Eye (tissue), 1 donor: ENCODE results near the gene CUX1.
"Not testable (repeated sequence)": the region's sequence is repeated elsewhere in the genome, so short reads cannot be mapped to it uniquely, and the experiment has no call there.

Source experiments
- DNase-seq: peaks from one replicate; pipeline ENCODE4 v3.0.0-alpha.2; 2015

The CUX1 gene

GRCh38 chr7:102024005-102024768 is 206.8 kb downstream of the CUX1 start:
- no peak for DNase-seq

GRCh38 chr7:102024769-102025391 is 207.5 kb downstream of the CUX1 start:
- no peak for DNase-seq

GRCh38 chr7:102025777-102026176 is 208.4 kb downstream of the CUX1 start:
- not testable (repeated sequence) for DNase-seq

GRCh38 chr7:102028206-102028826 is 210.9 kb downstream of the CUX1 start:
- no peak for DNase-seq

- DNase-seq = no peak
Observed at GRCh38 chr7:102029616-102030015, 212.2 kb downstream of the CUX1 start.

- DNase-seq = no peak
Observed at GRCh38 chr7:102030696-102031095, 213.3 kb downstream of the CUX1 start.

GRCh38 chr7:102036958-102037357 is 219.5 kb downstream of the CUX1 start:
- no peak for DNase-seq

GRCh38 chr7:102039706-102040105 is 222.3 kb downstream of the CUX1 start:
- DNase-seq = no peak

- no peak for DNase-seq
Observed at GRCh38 chr7:102040569-102040968, 223.1 kb downstream of the CUX1 start.

- no peak for DNase-seq
Observed at GRCh38 chr7:102042016-102042656, 224.7 kb downstream of the CUX1 start.

GRCh38 chr7:102042796-102043195 is 225.4 kb downstream of the CUX1 start:
- DNase-seq = not testable (repeated sequence)

- DNase-seq = peak; percentile 72
Observed at GRCh38 chr7:102044641-102044983, 227.2 kb downstream of the CUX1 start.

GRCh38 chr7:102044984-102045673 is 227.7 kb downstream of the CUX1 start:
- DNase-seq = peak; percentile 92

- DNase-seq = no peak
Observed at GRCh38 chr7:102045681-102046372, 228.4 kb downstream of the CUX1 start.

- no peak for DNase-seq
Observed at GRCh38 chr7:102046373-102047117, 229.1 kb downstream of the CUX1 start.

- DNase-seq = no peak
Observed at GRCh38 chr7:102047167-102047566, 229.7 kb downstream of the CUX1 start.

GRCh38 chr7:102049765-102050164 is 232.3 kb downstream of the CUX1 start:
- no peak for DNase-seq

- DNase-seq = no peak
Observed at GRCh38 chr7:102050864-102051460, 233.5 kb downstream of the CUX1 start.

- DNase-seq = not testable (repeated sequence)
Observed at GRCh38 chr7:102051736-102052135, 234.3 kb downstream of the CUX1 start.

GRCh38 chr7:102054158-102054557 is 236.7 kb downstream of the CUX1 start:
- DNase-seq = peak; percentile 41
